ENCODE data around the gene PTPRC.

The PTPRC gene

GRCh38 chr1:198773030-198773429 is 134.2 kb downstream of the PTPRC start:
- no peak for DNase-seq

GRCh38 chr1:198773523-198773922 is 134.7 kb downstream of the PTPRC start:
- DNase-seq, result no peak

DNA sequence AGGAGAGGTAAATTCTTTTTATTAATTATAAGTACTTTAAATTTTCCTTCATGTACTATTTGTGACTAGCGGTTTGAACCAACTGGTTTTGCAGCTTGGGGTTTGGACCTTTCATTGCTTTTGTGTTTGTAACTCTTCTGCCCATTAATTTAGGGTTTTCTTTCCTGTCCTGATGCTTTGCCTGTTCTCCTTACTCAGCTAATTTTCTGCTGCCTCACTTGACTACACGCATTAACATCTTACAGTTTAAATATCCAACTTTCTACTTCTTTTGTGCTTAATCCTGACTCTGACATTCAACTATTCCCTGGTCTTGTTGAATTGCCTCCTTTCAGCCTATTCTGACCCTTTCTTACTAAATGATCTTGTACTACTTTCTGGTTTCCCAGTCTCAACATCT is 135.6 kb downstream of the PTPRC start:
- no peak for DNase-seq

DNA sequence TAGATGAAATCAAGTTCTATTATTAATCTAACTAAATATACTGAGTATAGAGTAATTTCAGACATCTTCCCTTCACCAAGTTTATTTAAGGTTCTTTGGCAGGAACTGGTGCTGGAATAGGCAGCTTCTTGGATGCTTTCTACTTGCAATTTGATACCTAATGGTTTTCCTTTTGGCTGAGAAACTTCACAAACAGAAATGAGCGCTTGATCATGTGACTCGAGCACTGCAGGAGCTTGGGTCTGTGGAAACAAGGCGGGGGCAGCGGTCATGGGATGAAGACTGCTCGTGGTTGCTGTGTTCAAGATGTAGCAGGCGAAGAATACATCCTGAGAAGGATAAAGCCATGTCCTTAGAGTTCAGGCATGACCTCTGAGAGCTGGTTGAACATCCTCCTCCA is 136.8 kb downstream of the PTPRC start:
- DNase-seq, result no peak

GRCh38 chr1:198776602-198777029 is 137.8 kb downstream of the PTPRC start:
- DNase-seq, result peak; percentile 45

- no peak for DNase-seq
Measured at GRCh38 chr1:198778049-198778448, 139.2 kb downstream of the PTPRC start.

DNA sequence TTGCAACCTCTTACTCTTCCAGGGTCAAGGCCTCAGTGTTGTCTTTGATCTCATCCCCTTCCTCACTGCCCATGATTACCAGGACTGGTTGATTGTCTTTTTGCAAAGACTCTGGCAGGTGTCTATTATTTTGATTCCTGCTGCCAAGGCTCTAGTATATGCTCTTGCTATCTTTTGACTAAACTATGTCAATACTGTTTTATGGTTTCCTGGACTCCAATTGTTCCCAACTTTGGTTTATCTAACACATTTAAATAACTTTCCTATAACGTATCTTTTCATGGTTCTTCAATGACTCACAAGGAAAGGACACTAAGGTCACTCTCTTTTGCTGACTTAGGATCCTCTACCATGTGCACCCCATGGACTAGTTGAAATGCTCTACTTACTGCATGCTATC is 141.5 kb downstream of the PTPRC start:
- DNase-seq, result no peak

GRCh38 chr1:198788561-198789064 is 149.8 kb downstream of the PTPRC start:
- DNase-seq, result peak; percentile 18

- no peak for DNase-seq
Measured at GRCh38 chr1:198793714-198794113, 154.9 kb downstream of the PTPRC start.

DNA sequence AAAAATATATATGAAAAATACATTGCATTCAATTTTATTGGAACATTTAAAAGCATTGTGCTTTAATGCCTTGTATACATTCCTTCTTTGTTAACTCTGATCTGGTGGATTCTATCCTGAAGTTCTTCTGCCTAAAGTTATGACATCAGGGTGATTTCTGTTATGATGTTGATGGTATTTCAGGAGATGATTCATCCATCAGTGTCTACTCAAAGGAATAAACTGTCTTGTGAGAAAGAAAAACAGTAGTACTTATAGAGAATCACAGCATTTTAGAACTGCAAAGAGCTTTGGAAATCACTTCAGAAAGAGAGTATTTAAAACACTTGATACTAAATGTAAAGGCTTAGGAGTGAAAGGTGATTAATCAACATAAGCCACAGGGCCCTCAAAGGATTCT is 155.7 kb downstream of the PTPRC start:
- no peak for DNase-seq

DNA sequence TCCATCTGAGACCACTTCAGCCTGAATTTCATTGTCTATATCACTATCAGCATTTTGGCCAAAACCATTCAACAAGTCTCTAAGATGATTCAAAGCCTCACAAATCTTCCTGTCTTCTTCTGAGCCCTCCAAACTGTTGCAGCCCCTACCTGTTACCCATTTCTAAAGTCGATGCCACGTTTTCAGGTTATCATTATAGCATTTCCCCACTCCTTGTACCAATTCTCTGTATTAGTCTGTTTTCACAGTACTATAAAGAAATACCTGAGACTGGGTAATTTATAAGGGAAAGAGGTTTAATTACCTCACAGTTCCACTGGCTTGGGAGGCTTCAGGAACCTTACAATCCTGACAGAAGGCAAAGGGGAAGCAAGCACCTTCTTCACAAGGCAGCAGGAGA is 158.8 kb downstream of the PTPRC start:
- DNase-seq, result no peak

DNA sequence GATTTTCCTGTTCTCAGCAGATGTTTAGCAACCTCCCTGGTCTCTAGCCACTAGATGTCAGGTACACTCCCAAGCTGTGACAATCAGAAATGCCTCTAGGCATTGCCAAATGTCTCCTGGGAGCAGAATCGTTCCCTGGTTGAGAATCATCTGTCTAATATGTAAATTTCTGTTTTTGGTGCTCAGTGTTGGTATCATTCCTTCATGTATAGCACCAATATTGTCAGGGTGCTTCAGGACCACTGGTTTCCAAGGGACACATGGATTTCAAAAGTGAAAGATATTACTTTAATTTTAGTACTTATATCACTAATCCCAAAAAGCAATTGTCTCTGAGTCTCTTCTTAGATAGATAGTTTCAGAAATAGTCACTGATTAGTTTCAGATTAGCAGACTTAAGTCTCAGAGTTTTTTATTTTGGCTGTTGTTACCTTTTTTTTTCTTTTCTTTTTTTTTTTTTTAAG is 160.1 kb downstream of the PTPRC start:
- no peak for DNase-seq

DNA sequence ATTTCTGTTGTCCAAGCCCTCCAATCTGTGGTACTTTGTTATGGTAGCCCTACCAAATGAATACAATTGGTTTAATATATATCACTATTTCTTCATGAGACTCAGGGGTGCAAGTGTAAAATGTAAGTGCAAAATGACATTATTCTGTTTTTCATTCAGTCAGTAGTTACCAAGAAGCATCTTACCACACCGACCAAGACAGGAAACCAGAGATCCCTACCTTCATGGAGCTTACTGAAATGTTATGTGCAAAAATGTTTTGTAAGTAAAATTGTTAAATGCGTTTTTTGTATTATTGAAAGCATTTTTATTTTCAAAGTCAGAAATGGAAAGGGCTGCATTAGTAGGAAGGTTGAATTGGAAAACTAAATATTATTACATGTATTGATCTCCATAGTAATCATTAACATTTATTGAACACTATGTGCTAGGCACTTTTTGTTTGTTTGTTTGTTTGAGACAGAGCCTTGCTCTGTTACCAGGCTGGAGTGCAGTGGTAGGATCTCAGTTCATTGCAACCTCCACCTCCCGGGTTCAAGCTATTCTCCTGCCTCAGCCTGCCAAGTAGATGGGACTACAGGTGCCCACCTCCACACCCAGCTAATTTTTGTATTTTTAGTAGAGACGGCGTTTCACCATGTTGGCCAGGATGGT is 166.8 kb downstream of the PTPRC start:
- DNase-seq, result no peak

GRCh38 chr1:198806861-198807260 is 168.0 kb downstream of the PTPRC start:
- no peak for DNase-seq

All from hematopoietic multipotent progenitor cell treated with erythropoietin and hydrocortisone succinate and interleukin-3 and kit ligand, for 8 days (in vitro differentiated cells).